ENCODE measurements around the gene CNTNAP2.
"Not testable (repeated sequence)": the region's sequence is repeated elsewhere in the genome, so short reads cannot be mapped to it uniquely, and the experiment has no call there.

Gene CNTNAP2

DNA sequence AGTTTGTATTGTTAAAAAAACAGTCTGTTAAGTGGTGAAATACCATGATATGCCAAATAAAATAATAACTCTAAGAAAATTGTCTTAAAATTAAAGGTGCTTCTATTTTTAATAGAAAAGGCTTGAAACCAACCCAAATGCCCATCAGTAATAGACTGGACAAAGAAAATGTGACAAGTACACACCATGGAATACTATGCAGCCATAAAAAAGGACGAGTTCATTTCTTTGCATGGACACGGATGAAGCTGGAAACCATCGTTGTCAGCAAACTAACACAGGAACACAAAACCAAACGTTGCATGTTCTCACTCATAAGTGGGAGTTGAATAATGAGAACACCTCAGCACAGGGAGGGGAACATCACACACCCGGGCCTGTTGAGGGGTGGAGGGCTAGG is 7.1 kb downstream of the CNTNAP2 start:
- no peak for DNase-seq
- Mint-ChIP-seq H3K4me1 (no peaks in the 10 kb centered on the region), H3K27me3 (no peaks in the 10 kb centered on the region), H3K4me3 (no peak overlapping the region), H3K27ac (no peak overlapping the region), H3K36me3 (no peaks in the 10 kb centered on the region), H3K9me3 (no peaks in the 10 kb centered on the region)
- no peak for ATAC-seq (replicated peaks)

DNA sequence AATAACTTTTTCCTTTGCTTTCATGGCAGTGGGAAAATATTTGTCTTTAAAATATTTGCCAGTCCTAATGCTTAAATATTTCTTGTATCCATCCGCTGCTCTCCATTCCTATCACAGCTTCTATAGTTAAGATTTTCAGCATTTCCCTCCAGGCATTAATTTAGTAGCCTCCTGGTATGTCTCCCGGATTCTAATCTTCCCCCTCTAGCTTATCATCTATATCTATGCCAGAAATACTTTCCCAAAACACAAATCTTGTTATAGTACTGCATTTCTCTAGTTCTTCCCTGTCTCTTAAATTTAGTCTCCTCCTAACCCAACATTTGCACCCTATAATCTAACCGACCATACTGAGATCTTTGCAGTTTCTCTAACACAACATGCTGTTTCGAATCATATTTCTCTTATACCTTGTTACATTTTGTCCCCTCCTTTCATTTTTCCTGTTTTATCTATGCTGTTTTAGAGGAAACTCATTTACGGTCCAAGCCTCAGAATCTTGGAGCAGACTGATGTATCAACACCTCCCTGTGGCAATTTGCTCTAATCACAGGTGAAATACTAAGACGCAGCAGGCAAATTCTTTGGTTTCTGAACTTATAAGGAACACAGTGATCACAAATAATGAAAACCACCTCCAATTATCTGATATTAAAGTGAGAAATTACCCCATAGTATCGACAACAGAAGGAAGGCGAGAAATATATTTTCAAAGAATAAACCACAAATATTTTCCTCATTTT is 10.3 kb downstream of the CNTNAP2 start:
- Mint-ChIP-seq H3K27me3 (no peaks in the 10 kb centered on the region), H3K27ac (no peak overlapping the region), H3K9me3 (no peaks in the 10 kb centered on the region), H3K36me3 (no peaks in the 10 kb centered on the region), H3K4me1 (no peaks in the 10 kb centered on the region), H3K4me3 (no peak overlapping the region)
- DNase-seq: no peak
- no peak for ATAC-seq (replicated peaks)

DNA sequence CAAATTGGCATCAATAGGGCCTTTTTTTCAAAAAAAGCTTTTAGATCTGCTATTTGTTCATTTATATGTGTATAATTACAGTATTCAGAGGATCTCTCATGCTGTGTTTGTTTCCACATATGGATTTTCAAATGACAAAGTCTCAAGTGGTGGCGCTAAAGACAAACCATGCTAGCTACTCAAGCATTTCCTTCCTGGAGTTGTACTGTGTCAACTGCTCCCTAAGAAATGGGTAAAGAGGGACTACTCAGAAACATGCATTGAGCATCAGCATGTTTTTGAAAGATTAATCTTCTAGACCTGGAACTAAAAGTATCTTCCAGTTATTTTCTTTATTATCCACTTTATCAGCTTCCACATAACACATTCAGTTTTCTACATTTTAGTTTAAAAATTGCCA is 12.7 kb downstream of the CNTNAP2 start:
- DNase-seq: no peak
- Mint-ChIP-seq H3K27ac (no peak overlapping the region), H3K27me3 (no peaks in the 10 kb centered on the region), H3K4me1 (no peaks in the 10 kb centered on the region), H3K9me3 (no peaks in the 10 kb centered on the region), H3K36me3 (no peaks in the 10 kb centered on the region), H3K4me3 (no peak overlapping the region)
- no peak for ATAC-seq (replicated peaks)

- Mint-ChIP-seq H3K9me3 (no peaks in the 10 kb centered on the region), H3K27ac (no peak overlapping the region), H3K36me3 (no peaks in the 10 kb centered on the region), H3K4me1 (no peaks in the 10 kb centered on the region), H3K27me3 (no peaks in the 10 kb centered on the region), H3K4me3 (no peak overlapping the region)
- ATAC-seq (replicated peaks) (no peak), DNase-seq (no peak)
These were observed 13.4 kb downstream of the CNTNAP2 start for GRCh38 chr7:146129997-146130396.

- no peak overlapping the region for H3K27ac Mint-ChIP-seq
- ATAC-seq (replicated peaks) (no peak), DNase-seq (no peak)
- no peaks in the 10 kb centered on the region for H3K36me3 Mint-ChIP-seq
- H3K4me3 Mint-ChIP-seq: no peak overlapping the region
- H3K9me3 Mint-ChIP-seq: no peaks in the 10 kb centered on the region
- H3K27me3 Mint-ChIP-seq: no peaks in the 10 kb centered on the region
- H3K4me1 Mint-ChIP-seq: no peaks in the 10 kb centered on the region
These were observed 15.1 kb downstream of the CNTNAP2 start for GRCh38 chr7:146131701-146132100.

DNA sequence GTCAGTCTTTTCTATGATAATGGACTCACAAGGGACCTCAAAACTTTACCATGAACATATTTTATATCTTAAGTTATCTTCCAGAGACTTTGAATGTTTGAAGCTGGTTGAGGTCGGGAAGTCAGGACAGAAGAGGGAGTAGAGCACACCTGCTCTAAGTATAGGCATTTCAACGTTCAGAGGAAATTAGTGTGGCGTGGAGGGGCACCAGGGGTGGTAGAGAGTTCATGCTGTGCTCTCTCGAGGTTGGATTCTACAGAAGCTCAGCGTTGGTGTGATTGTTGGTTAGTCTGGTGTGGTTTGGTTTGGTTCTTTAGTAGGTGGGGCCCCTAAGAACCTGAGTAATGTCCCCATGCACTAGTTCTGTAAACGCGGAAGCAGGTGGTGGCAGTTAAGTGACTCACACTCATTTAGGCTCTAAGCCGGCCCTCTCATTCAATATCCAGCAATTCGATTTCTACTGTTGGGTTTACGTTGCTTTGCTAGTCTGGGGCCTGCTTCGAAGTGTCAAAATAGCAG is 19.8 kb downstream of the CNTNAP2 start:
- ATAC-seq (replicated peaks) (no peak), DNase-seq (no peak)
- Mint-ChIP-seq H3K4me3 (no peak overlapping the region), H3K36me3 (no peaks in the 10 kb centered on the region), H3K9me3 (no peaks in the 10 kb centered on the region), H3K27ac (no peak overlapping the region), H3K4me1 (no peaks in the 10 kb centered on the region), H3K27me3 (no peaks in the 10 kb centered on the region)

- ATAC-seq (replicated peaks): no peak
- no peaks in the 10 kb centered on the region for H3K9me3 Mint-ChIP-seq
These were observed 22.3 kb downstream of the CNTNAP2 start for GRCh38 chr7:146138926-146139325.

DNA sequence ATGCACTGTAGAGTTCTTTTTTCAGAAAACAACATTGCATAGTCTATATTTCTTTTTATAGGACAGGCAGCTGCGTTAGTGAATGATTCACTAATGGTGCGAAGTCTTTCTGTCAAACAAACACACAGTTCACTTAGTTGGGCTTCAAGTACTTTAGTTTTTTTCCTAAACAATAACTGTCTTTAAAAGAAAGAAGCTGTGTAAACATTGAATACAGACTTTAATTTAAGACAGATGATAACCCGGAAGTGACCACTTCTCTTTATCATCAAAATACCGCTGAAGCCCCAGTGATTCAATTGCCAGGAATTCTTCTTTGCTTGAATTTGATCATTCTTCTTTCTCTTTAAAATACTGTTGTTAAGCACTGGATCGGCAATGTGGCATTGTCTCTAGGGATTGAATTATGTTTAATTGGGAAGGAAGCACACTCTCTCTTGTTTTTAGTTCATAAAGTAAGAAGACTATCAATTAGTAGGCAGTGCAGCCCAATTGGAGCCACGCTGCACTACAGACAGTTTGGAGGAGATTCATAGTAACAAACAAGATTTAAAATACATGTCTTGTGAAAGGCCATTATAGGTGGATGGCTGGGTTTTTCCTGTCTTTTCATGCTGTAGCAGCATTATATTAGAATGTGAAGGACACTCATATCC is 30.4 kb downstream of the CNTNAP2 start:
- Mint-ChIP-seq H3K4me1 (no peaks in the 10 kb centered on the region), H3K27ac (no peak overlapping the region), H3K9me3 (no peaks in the 10 kb centered on the region), H3K27me3 (no peaks in the 10 kb centered on the region), H3K4me3 (no peak overlapping the region), H3K36me3 (no peaks in the 10 kb centered on the region)
- DNase-seq (no peak), ATAC-seq (replicated peaks) (no peak)

More at GRCh38 chr7:146138926-146139325, 22.3 kb downstream of the CNTNAP2 start:
- Mint-ChIP-seq H3K4me1 (no peaks in the 10 kb centered on the region), H3K27ac (no peak overlapping the region), H3K4me3 (no peak overlapping the region), H3K27me3 (no peaks in the 10 kb centered on the region), H3K36me3 (no peaks in the 10 kb centered on the region)
- DNase-seq: no peak

DNA sequence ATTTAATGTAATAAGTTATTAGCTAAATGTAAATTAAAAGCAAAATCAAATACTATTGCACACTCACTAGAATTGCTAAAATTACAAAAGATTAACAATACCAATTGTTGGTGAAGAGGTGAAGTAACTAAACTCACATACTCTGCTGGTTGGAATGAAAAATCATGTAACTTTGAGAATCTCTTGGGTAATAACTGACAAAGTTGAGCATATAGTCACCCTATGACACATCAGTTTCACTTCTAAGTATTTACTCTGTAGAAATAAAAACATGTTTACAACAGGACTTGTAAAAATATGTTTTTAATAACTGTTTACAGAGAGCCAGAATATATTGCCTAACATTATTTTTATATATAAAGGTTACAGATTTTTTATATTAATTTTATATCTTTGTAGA is 33.6 kb downstream of the CNTNAP2 start:
- H3K9me3 Mint-ChIP-seq: no peaks in the 10 kb centered on the region
- H3K4me3 Mint-ChIP-seq: no peak overlapping the region
- no peak overlapping the region for H3K27ac Mint-ChIP-seq
- ATAC-seq (replicated peaks): no peak
- no peaks in the 10 kb centered on the region for H3K27me3 Mint-ChIP-seq
- no peaks in the 10 kb centered on the region for H3K36me3 Mint-ChIP-seq
- no peak for DNase-seq
- H3K4me1 Mint-ChIP-seq: no peaks in the 10 kb centered on the region

DNA sequence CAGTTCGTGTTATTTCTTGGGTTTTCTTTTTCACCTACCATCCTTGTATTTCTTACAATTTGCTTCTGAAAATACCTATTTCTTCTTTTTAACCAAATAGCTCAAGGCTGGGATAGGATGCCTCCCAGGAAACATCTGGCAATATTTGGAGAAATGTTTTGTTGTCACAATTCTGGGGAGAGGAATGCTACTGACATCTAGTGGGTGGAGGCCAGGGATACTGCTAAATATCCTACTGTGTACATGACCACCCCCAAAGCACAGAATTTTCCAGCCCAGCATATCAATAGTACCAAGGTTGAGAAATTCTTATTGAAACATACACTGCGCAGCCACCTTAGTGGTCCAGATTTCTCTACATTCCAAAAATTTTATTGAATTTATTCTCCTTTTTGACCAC is 55.5 kb downstream of the CNTNAP2 start:
- H3K27me3 Mint-ChIP-seq: no peaks in the 10 kb centered on the region
- H3K27ac Mint-ChIP-seq: no peak overlapping the region
- H3K4me1 Mint-ChIP-seq: no peaks in the 10 kb centered on the region
- peaks cover 0 to 4% of the 10 kb centered on the region in 2 donors for H3K9me3 Mint-ChIP-seq
- no peak overlapping the region for H3K4me3 Mint-ChIP-seq
- DNase-seq (no peak), ATAC-seq (replicated peaks) (no peak)
- H3K36me3 Mint-ChIP-seq: no peaks in the 10 kb centered on the region

DNA sequence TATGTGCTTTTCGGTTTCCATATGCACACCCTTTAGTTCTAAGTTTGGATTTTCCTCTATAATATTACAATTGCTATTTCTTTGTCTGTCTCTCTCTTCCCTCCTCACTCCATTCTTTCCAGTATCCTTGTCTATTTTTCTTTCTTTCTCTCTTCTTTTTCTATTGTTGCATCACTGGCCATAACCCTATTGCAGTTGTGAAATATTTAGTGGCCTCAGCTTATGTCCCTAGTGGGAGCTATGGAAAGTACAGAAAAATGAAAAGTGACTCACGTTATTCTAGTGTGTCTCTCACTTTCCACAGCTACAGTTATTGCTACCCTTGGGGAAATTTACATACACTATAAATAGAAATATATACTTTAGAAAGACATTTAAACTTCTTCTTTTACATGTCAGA is 59.1 kb downstream of the CNTNAP2 start:
- H3K4me1 Mint-ChIP-seq: no peaks in the 10 kb centered on the region
- DNase-seq: no peak
- no peak for ATAC-seq (replicated peaks)
- no peaks in the 10 kb centered on the region for H3K9me3 Mint-ChIP-seq
- no peaks in the 10 kb centered on the region for H3K36me3 Mint-ChIP-seq
- H3K4me3 Mint-ChIP-seq: no peak overlapping the region
- no peaks in the 10 kb centered on the region for H3K27me3 Mint-ChIP-seq
- no peak overlapping the region for H3K27ac Mint-ChIP-seq

DNA sequence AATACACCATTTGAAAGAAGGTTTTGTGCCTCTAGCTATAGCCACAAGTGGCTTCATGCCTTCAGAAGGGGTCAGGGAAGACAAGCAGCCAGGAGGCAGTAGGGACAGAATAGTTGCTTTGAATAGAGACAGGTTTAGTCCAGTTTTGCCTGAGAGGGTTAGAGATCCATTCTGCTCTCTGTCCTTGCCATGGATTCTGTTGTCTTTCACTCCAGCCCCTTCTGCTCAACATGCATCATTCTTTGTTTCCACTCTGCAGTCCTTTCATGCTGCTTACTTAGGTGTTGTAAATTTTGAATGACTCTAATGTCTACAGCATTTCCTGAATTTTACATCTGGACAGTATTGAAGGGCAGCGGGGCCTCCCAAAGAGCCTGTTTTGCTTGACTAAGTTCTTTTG is 60.3 kb downstream of the CNTNAP2 start:
- Mint-ChIP-seq H3K27ac (no peak overlapping the region), H3K27me3 (no peaks in the 10 kb centered on the region), H3K9me3 (no peaks in the 10 kb centered on the region), H3K4me1 (no peaks in the 10 kb centered on the region), H3K36me3 (no peaks in the 10 kb centered on the region), H3K4me3 (no peak overlapping the region)
- no peak for DNase-seq
- no peak for ATAC-seq (replicated peaks)

GRCh38 chr7:146177301-146177700 is 60.7 kb downstream of the CNTNAP2 start:
- Mint-ChIP-seq H3K4me3 (no peak overlapping the region), H3K27ac (no peak overlapping the region), H3K27me3 (no peaks in the 10 kb centered on the region), H3K4me1 (no peaks in the 10 kb centered on the region), H3K36me3 (no peaks in the 10 kb centered on the region), H3K9me3 (no peaks in the 10 kb centered on the region)
- no peak for DNase-seq
- no peak for ATAC-seq (replicated peaks)

- DNase-seq (no peak), ATAC-seq (replicated peaks) (no peak)
- H3K27me3 Mint-ChIP-seq: no peaks in the 10 kb centered on the region
- H3K27ac Mint-ChIP-seq: no peak overlapping the region
- H3K9me3 Mint-ChIP-seq: peaks cover under 1 to 4% of the 10 kb centered on the region in 2 donors
- H3K4me1 Mint-ChIP-seq: no peaks in the 10 kb centered on the region
- H3K4me3 Mint-ChIP-seq: no peak overlapping the region
- H3K36me3 Mint-ChIP-seq: no peaks in the 10 kb centered on the region
These were observed 69.2 kb downstream of the CNTNAP2 start for GRCh38 chr7:146185844-146186243.

GRCh38 chr7:146191428-146191827 is 74.8 kb downstream of the CNTNAP2 start:
- H3K27me3 Mint-ChIP-seq, H3K36me3 Mint-ChIP-seq: not testable (repeated sequence)
- H3K9me3 Mint-ChIP-seq: peaks cover 12 to 17% of the 10 kb centered on the region in 2 donors

More at GRCh38 chr7:146191428-146191827, 74.8 kb downstream of the CNTNAP2 start:
- H3K4me1 Mint-ChIP-seq; H3K4me3 Mint-ChIP-seq; H3K27ac Mint-ChIP-seq; DNase-seq; ATAC-seq (replicated peaks): not testable (repeated sequence)

Data from stimulated activated naive B cell treated with anti-CD40 and anti-IgM and Interleukin-4, amounts not matched to agents 10 μg/mL and 1 μg/mL and 100 μg/mL, for 72 hours (primary cell).